Spleen (tissue), 11 donors: Measurements from ENCODE around the gene MBNL2. TPM values are rescaled to one million over a fixed set of nuclear protein-coding genes. Genes with fewer than 3 reads are reported as not detected.
A peak's percentile ranks its signal among the peaks of the same experiment; 100 is the strongest.

Source experiments
- DNase-seq: peaks from one replicate; pipeline ENCODE4 v3.0.0-alpha.2; 2020
- H3K27ac ChIP-seq, 8 donors: fragments of 200-600 bp; sonication (generic) in 7 of 8; 1 replicate in 4 of 8; 2 replicates in 4 of 8; pipeline versions ENCODE4 v1.5.0 to v1.8.0; 2016 to 2021; ENCODE audit warnings: inconsistent platforms in 4 of 8, mild to moderate bottlenecking in 4 of 8, moderate library complexity in 1 of 8
- H3K27me3 ChIP-seq, 7 donors: fragments of 200-600 bp; sonication (generic) in 6 of 7; replicated peaks in 1 of 7; 1 replicate in 4 of 7; 2 replicates in 3 of 7; pipeline versions ENCODE4 v1.5.0 to v1.8.0; 2016 to 2021; ENCODE audit warnings: inconsistent platforms in 3 of 7, mild to moderate bottlenecking in 1 of 7
- H3K36me3 ChIP-seq, 6 donors: fragments of 200-600 bp; sonication (generic) in 5 of 6; 1 replicate in 4 of 6; 2 replicates in 2 of 6; pipeline versions ENCODE4 v1.5.0 to v1.8.0; 2016 to 2021; ENCODE audit warnings: inconsistent platforms in 2 of 6
- H3K4me1 ChIP-seq, 6 donors: fragments of 200-600 bp; sonication (generic) in 5 of 6; 1 replicate in 3 of 6; 2 replicates in 3 of 6; pipeline versions ENCODE4 v1.5.0 to v1.8.0; 2016 to 2021; ENCODE audit warnings: inconsistent platforms in 3 of 6
- H3K4me3 ChIP-seq, 8 donors: fragments of 200-600 bp; sonication (generic) in 7 of 8; 1 replicate in 4 of 8; 2 replicates in 4 of 8; pipeline versions ENCODE4 v1.5.0 to v1.8.0; 2016 to 2021; ENCODE audit warnings: inconsistent platforms in 4 of 8, mild to moderate bottlenecking in 4 of 8, moderate library complexity in 2 of 8
- H3K9me3 ChIP-seq, 8 donors: fragments of 200-600 bp; sonication (generic) in 7 of 8; 1 replicate in 4 of 8; 2 replicates in 4 of 8; pipeline versions ENCODE4 v1.5.0 to v1.8.0; 2016 to 2021; ENCODE audit warnings: inconsistent platforms in 4 of 8
- POLR2A ChIP-seq, 3 donors: fragments of 450-650 bp; IDR thresholded peaks; one replicate each; pipeline ENCODE4 v1.5.1; 2017; ENCODE audit warnings: antibody characterized with exemption in 3 of 3, mild to moderate bottlenecking in 1 of 3
- POLR2AphosphoS5 ChIP-seq, 3 donors: sonication (generic); formaldehyde crosslinking; IDR thresholded peaks; one replicate each; pipeline ENCODE4 v1.5.1; 2017; ENCODE audit warnings: antibody characterized with exemption in 3 of 3
- WGBS, 5 donors: extraction: QIAGEN DNeasy Blood & Tissue Kit in 3 of 5; methylation state at CpG; one replicate each; pipeline versions ENCODE4 v1.1.5 to v1.1.7; 2013 to 2018; 5-methylcytosine and 5-hydroxymethylcytosine counted together
- intact Hi-C: fragments of 100-400 bp; cut with DNase I; formaldehyde crosslinking; loops from one replicate; pipeline ENCODE4 v1.15.0; 2023; ENCODE audit warnings: low total_unique reads
- polyA plus RNA-seq, 3 donors: library from polyadenylated mRNA; stranded (reverse); fragments of 200-250 nt; gene quantifications; one replicate each; pipeline ENCODE4 v1.2.1, GENCODE V29; 2013
- total RNA-seq, 7 donors: library from RNA; depleted of rRNA in 3 of 7; stranded (reverse); fragments of >200 nt in 3 of 7; fragmentation: NEBNext Ultra II Directional in 4 of 7; extraction: Animal tissue kit (Norgen Biotek cat#: 25700) in 4 of 7; gene quantifications; one replicate each; pipeline versions ENCODE4 v1.1.0 to v1.2.1, GENCODE V29; 2016 to 2021
- TF ChIP-seq, protein P1 (sequence below), 11 experiments: fragments of 200-600 bp in 7 of 11; fragments of 450-650 bp in 4 of 11; sonication (generic) in 4 of 11; IDR thresholded peaks in 8 of 11; conservative IDR thresholded peaks in 3 of 11; 1 replicate in 7 of 11; 2 replicates in 4 of 11; pipeline versions ENCODE4 v1.4.0 to v1.8.0; 2016 to 2021; ENCODE audit warnings: antibody characterized with exemption in 11 of 11, inconsistent platforms in 4 of 11, mild to moderate bottlenecking in 1 of 11
- donor health status: healthy with polysubstance abuse.
- donor health status: DM: no; HTN: no; CAD: no; lungs with moderate emphysema.
- donor health status: DM: no; HTN: no; CAD: no.
- donor health status: Bipolar disorder and iron deficiency.
- donor health status: healthy.
- donor health status: DM: no; HTN: no; CAD: no.
- donor health status: DM: yes; HTN: yes; CAD: no.

MBNL2 gene
- total and polyA plus RNA-seq, 10 donors = 7.0 to 56.3 (median 31.1) TPM

- H3K27me3 ChIP-seq = no peaks in the 10 kb centered on the region
- no peaks in the 10 kb centered on the region for H3K9me3 ChIP-seq
- intact Hi-C loops = no loop called here
- no peak overlapping the region for H3K4me3 ChIP-seq
- H3K4me1 ChIP-seq = peaks cover 5 to 71% (median 47%) of the 10 kb centered on the region in 6 donors
- no peak for TF ChIP-seq POLR2A (IDR thresholded peaks at IDR 0.05)
- TF ChIP-seq POLR2AphosphoS5 (IDR thresholded peaks at IDR 0.05) = no peak
- TF ChIP-seq, protein P1, sequence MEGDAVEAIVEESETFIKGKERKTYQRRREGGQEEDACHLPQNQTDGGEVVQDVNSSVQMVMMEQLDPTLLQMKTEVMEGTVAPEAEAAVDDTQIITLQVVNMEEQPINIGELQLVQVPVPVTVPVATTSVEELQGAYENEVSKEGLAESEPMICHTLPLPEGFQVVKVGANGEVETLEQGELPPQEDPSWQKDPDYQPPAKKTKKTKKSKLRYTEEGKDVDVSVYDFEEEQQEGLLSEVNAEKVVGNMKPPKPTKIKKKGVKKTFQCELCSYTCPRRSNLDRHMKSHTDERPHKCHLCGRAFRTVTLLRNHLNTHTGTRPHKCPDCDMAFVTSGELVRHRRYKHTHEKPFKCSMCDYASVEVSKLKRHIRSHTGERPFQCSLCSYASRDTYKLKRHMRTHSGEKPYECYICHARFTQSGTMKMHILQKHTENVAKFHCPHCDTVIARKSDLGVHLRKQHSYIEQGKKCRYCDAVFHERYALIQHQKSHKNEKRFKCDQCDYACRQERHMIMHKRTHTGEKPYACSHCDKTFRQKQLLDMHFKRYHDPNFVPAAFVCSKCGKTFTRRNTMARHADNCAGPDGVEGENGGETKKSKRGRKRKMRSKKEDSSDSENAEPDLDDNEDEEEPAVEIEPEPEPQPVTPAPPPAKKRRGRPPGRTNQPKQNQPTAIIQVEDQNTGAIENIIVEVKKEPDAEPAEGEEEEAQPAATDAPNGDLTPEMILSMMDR (IDR thresholded peaks at IDR 0.05 in 8 of 11, conservative IDR thresholded peaks at IDR 0.05 in 3 of 11) = no peak
- 82 to 93% (median 89%) methylated on average over 12 of the region's 12 CpGs for WGBS, 5 donors
- DNase-seq = no peak
- peaks cover 0 to 12% (median 0%) of the 10 kb centered on the region in 6 donors for H3K36me3 ChIP-seq
- H3K27ac ChIP-seq = peak overlapping the region in 1 of 8 donors; percentile 23
Measured at GRCh38 chr13:97259798-97260714, 37.9 kb downstream of the MBNL2 start.

DNA sequence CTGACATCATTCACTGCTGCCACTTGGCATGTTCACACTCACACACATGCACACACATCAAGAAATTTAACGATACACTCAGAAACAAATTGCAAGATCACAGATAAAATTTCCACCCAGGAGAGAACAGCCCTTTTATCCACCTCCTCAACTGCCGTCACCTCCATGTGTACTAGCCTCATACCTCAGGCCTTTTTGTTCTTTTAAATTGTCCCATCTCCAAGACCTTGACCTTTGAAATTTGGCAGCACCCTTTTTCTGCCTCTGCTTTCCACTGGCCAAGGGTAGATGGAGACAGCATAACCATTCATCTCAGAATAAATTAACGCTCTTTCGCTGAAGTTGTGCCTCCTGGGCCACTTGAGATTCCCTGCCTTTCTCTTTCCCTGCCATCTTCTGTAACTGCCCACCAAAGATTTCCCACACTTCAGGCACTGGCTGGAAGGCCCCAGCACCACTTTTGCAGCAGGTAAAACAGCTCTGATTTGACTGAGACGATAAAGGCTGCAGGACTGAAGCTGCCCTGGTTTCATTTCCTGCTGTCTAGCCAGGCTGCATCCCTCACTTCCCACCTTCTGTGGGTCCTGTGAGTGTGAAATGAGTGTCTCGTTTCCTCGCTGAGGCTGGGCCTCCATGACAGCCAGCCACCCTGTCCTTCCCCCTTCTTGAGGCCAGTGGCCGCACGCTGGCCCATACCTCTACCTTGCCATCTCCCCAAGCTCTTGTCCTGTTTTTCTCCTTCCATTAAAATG, 39.3 kb downstream of the MBNL2 start:
- Histone ChIP-seq H3K9me3 (no peaks in the 10 kb centered on the region), H3K4me3 (no peak overlapping the region), H3K27ac (no peak overlapping the region), H3K27me3 (no peaks in the 10 kb centered on the region), H3K4me1 (peaks cover 5 to 71% (median 47%) of the 10 kb centered on the region in 6 donors), H3K36me3 (peaks cover 0 to 12% (median 0%) of the 10 kb centered on the region in 6 donors)
- intact Hi-C loops = no loop called here
- WGBS, 5 donors = 67 to 78% (median 76%) methylated on average over 9 of the region's 9 CpGs
- TF ChIP-seq, protein P1 (IDR thresholded peaks at IDR 0.05 in 8 of 11, conservative IDR thresholded peaks at IDR 0.05 in 3 of 11) = no peak
- TF ChIP-seq POLR2AphosphoS5 (IDR thresholded peaks at IDR 0.05) (no peak), POLR2A (IDR thresholded peaks at IDR 0.05) (no peak)
- no peak for DNase-seq

GRCh38 chr13:97262058-97262457, 39.9 kb downstream of the MBNL2 start:
- H3K4me1 ChIP-seq = peaks cover 5 to 72% (median 48%) of the 10 kb centered on the region in 6 donors
- peaks cover 0 to 12% (median 0%) of the 10 kb centered on the region in 6 donors for H3K36me3 ChIP-seq
- H3K9me3 ChIP-seq = no peaks in the 10 kb centered on the region
- no peak overlapping the region for H3K27ac ChIP-seq
- no peak for DNase-seq
- TF ChIP-seq POLR2AphosphoS5 (IDR thresholded peaks at IDR 0.05) = no peak
- TF ChIP-seq POLR2A (IDR thresholded peaks at IDR 0.05) = no peak
- TF ChIP-seq, protein P1 (IDR thresholded peaks at IDR 0.05 in 8 of 11, conservative IDR thresholded peaks at IDR 0.05 in 3 of 11) = no peak
- no peaks in the 10 kb centered on the region for H3K27me3 ChIP-seq
- H3K4me3 ChIP-seq = no peak overlapping the region
- WGBS, 5 donors = 65 to 82% (median 69%) methylated on average over 8 of the region's 8 CpGs
- intact Hi-C loops = no loop called here
